ENCODE data around the gene SDK2.

SDK2 gene

GRCh38 chr17:73297934-73298861 lies 346.0 kb downstream of the SDK2 start:
- DNase-seq (ENCODE audit: low read depth): no peak

GRCh38 chr17:73293480-73293911 lies 350.7 kb downstream of the SDK2 start:
- peak; percentile 75 for DNase-seq (ENCODE audit: low read depth)

GRCh38 chr17:73293031-73293430 lies 351.2 kb downstream of the SDK2 start:
- DNase-seq (ENCODE audit: low read depth): no peak

- no peak for DNase-seq (ENCODE audit: low read depth)
Observed at GRCh38 chr17:73292031-73292531, 352.2 kb downstream of the SDK2 start.

- DNase-seq (ENCODE audit: low read depth): peak; percentile 86
Observed at GRCh38 chr17:73291260-73291801, 352.9 kb downstream of the SDK2 start.

- DNase-seq (ENCODE audit: low read depth): no peak
Observed at GRCh38 chr17:73290399-73291259, 353.6 kb downstream of the SDK2 start.

GRCh38 chr17:73289549-73290254 lies 354.5 kb downstream of the SDK2 start:
- DNase-seq (ENCODE audit: low read depth): no peak

- DNase-seq (ENCODE audit: low read depth): no peak
Observed at GRCh38 chr17:73288534-73289302, 355.5 kb downstream of the SDK2 start.

GRCh38 chr17:73286863-73287296 lies 357.4 kb downstream of the SDK2 start:
- DNase-seq (ENCODE audit: low read depth): no peak

- DNase-seq (ENCODE audit: low read depth): no peak
Observed at GRCh38 chr17:73285916-73286862, 358.1 kb downstream of the SDK2 start.

- DNase-seq (ENCODE audit: low read depth): no peak
Observed at GRCh38 chr17:73285603-73285908, 358.7 kb downstream of the SDK2 start.

GRCh38 chr17:73284906-73285602 lies 359.2 kb downstream of the SDK2 start:
- no peak for DNase-seq (ENCODE audit: low read depth)
